GM19397 (cell line): Measurements from ENCODE around the gene EXTL2.
"Not testable (repeated sequence)": the region's sequence is repeated elsewhere in the genome, so short reads cannot be mapped to it uniquely, and the experiment has no call there.

ENCODE experiments used
- ATAC-seq: cut with Tn5 transposase; IDR thresholded peaks from one replicate; pipeline ENCODE4 v1.9.1; 2021; ENCODE audit warnings: mild to moderate bottlenecking, moderate library complexity; ENCODE audit not compliant: unreplicated experiment

Gene EXTL2

DNA sequence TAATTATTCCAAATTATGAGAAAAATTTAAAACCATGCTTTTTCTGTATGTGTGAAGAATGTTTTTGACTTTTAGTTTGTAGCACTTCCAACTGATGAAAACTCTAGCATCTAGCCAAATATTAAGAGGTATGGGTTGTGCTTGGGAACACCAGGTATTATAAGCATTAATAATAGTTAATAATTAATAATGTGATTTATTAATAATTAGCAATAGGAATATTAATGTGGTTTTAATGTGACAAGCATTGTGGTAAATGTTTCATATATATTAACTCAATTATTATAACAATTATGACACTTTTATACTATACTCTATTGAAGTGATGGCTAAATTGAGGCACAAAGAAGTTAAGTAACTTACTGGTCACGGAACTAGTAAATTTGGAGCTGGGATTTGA is 9.1 kb upstream of the EXTL2 start:
- ATAC-seq = no peak

- ATAC-seq = no peak
These were observed 7.7 kb upstream of the EXTL2 start for GRCh38 chr1:100902365-100902764.

GRCh38 chr1:100896481-100896982 is 1.9 kb upstream of the EXTL2 start:
- peak; percentile 32 for ATAC-seq

DNA sequence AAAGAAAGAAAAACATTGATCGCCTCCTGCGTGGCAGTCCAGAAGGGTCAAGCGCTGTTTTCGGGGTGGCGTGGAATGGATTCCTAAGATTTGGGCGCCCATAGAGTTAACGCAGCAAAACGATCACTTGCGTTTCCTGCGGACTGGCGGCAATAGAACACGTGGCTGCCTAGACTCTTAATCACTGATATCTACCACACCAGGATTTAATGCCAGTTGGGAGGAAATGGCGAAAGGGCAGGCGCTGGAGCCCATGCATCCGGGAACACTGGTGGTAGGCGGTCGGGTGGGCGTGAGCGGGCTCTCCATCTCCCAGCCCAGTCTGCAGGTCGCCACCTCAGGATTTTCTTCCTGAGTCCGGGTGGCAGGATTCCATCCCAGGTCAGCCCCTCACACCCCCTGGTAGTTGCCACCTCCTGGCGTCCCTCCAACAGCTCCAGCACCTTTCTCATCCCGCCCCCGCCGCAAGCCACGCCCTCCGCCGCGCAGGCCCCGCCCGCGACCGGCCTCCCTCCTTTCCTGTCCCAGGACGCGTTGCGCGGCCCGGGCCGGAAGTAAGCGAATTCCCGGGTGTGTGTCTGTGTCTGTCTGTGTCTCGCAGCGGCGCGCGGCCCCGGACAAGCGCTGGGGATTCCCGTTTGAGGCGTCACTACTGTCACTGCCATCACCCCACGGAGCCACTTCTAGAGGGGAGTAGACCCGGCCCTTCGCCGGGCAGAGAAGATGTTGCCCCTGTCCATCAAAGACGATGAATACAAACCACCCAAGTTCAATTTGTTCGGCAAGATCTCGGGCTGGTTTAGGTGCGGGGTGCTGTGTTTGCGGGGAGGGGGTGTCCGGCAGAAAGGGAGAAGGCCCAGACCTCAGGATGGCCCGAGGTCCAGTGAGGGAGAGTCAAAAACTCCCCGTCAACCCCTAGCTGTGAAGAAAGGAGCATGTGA is 1.2 kb upstream of the EXTL2 start, which contains the start of gene SLC30A7:
Gene SLC30A7, plus strand, starts transcription at position 551 of the 941 bp plus-strand sequence. Its CDS starts 173 bp downstream, at position 724.
- peak; percentile 83 for ATAC-seq

GRCh38 chr1:100893718-100894117 is 924 bp downstream of the EXTL2 start:
- ATAC-seq = no peak

- ATAC-seq = no peak
These were observed 2.1 kb downstream of the EXTL2 start for GRCh38 chr1:100892554-100892953.

DNA sequence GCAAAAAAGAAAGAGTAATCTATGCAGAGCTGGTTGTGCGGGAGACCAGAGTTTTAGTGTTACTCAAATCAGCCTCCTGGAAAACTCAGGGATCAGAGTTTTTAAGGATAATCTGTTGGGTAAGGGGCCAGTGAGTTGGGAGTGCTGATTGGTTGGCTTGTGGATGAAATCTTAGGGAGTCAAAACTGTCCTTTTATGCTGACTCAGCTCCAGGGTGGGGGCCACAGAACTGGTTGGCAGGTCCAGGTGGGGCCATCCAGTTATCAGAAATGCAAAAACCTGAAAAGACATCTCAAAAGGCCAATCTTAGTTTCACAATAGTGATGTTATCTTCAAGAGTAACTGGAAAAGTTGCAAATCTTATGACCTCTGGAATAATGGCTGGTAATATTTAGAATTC is 3.3 kb downstream of the EXTL2 start:
- no peak for ATAC-seq

DNA sequence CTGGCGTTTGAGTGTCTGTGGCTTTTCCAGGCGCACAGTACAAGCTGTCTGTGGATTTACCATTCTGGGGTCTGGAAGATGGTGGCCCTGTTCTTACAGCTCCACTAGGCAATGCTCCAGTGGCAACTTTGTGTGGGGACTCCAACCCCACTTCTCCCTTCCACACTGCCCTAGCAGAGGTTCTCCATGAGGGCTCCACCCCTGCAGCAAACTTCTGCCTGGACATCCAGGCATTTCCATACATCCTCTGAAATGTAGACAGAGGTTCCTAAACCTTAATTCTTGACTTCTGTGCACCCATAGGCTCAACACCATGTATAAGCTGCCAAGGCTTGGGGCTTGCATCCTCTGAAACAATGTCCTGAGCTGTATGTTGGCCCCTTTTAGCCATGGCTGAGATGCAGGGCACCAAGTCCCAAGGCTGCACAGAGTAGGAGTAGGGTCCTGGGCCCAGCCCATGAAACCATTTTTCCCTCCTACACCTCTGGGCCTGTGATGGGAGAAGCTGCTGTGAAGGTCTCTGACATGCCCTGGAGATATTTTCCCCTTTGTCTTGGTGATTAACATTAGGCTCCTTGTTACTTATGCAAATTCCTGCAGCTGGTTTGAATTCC is 4.7 kb downstream of the EXTL2 start:
- ATAC-seq = not testable (repeated sequence)

- not testable (repeated sequence) for ATAC-seq
These were observed 5.6 kb downstream of the EXTL2 start for GRCh38 chr1:100889007-100889406.

GRCh38 chr1:100883963-100884362 is 10.7 kb downstream of the EXTL2 start:
- ATAC-seq = no peak

GRCh38 chr1:100882698-100883097 is 11.9 kb downstream of the EXTL2 start:
- ATAC-seq = no peak

DNA sequence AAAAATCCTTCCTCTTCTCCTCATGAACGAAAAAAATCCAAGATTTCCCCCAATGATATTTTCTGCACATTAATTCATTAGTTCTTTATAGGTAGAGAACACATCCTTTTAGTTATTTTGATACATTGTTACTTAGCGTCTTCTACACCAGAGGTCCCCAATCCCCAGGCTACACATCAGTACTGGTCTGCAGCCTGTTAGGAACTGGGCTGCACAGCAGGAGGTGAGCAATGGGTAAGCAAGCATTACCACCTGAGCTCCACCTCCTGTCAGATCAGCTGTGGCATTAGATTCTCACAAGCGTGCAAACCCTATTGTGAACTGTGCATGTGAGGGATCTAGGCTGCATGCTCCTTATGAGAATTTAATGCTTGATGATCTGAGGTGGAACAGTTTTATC is 13.0 kb downstream of the EXTL2 start:
- no peak for ATAC-seq

DNA sequence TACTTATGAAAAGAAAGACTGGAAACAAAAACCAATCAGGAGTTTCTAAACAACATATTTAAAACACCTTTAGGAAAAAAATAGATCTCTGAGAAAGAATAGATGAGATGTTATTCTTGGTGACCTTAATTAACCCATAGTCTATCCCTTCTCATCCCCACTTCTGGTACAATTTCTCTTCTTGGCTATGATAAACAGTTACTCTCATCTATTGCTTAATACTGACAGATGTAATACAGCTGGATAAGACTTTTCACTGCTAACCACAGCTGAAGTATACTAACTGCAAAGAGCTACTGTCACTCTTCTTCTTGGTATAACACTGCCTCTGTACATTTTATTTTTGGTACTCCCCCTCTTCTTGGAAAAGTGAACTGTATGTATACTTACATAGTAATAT is 15.2 kb downstream of the EXTL2 start:
- ATAC-seq = no peak

- ATAC-seq = no peak
These were observed 18.4 kb downstream of the EXTL2 start for GRCh38 chr1:100876291-100876690.

GRCh38 chr1:100875228-100875627 is 19.4 kb downstream of the EXTL2 start:
- ATAC-seq = no peak

GRCh38 chr1:100874433-100874832 is 20.2 kb downstream of the EXTL2 start:
- no peak for ATAC-seq

- no peak for ATAC-seq
These were observed 24.6 kb downstream of the EXTL2 start for GRCh38 chr1:100869996-100870395.

- no peak for ATAC-seq
These were observed 26.2 kb downstream of the EXTL2 start for GRCh38 chr1:100868364-100868995.

DNA sequence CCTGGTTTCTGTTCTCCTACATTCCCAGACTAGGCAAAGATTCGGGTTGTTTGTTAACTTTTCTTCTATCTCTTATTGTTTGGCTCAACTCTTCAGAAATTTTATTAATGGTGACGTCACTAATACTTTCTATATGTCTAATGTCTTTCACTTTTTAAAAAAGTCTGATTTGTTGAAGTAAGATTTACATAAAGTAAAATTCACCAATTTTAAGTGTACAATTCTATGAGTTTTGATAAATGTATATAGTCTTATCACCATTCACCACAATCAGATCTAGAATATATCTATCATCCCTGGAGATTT is 27.8 kb downstream of the EXTL2 start:
- no peak for ATAC-seq

DNA sequence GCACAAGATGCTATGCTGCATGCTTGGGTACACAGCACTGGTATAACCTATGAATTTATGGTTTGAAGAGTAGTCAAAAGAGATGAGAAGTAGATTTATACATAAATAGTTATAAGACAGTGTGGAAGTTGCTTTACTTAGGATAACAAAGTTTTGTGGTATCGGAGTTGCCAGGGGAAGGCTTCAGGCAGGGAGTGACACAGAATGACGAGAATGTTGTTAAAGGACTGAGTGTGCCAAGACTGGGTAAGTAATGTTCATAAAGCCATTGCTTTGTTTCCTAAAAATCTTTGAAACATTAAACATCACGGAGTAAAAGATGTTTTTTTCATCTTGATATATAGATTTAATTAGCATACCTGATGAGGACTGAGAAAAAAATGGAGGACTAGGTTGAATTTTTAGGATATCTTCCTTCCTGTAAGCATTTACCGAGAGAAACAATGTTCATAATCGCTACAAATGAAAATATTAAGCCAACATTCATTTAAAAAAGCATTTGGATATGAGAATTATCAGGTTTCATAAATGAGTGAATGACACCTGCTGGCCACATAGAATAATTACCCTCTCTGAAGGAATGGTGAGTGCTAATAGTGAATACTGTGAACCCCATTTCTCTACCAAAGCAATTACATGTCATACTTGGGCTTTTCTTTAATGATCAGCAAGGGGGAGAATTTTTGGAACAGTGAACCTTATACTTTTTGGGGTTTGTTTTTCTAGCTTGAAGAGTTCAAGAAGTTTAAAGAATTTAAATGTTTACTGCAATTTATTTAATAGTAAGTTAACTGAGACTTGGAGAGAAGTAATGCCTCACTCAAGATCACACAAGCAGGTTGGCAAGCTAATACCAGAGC is 28.4 kb downstream of the EXTL2 start:
- no peak for ATAC-seq

DNA sequence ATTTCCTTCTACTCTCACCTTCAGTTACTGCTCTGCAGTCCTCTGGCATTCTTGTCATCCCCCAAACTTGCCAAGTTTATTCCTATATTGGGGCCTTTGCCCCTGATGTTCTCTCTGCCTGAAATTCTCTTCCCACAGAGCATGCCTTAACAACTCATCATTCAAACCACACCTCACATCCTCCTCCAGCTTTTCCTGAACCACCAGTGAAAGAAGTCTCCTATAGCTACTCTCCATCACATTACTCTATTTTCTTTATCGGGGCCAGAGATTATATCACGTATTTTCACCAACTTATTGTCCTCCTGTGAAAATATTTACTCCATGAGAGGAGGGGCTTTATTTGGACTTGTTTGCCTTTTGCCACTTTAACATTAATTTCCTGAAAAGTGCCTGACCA is 32.1 kb downstream of the EXTL2 start:
- ATAC-seq = no peak
